Embryonic facial prominence (tissue), 1 donor: Measurements from ENCODE around the gene METAP2.
"Not testable (repeated sequence)": the region's sequence is repeated elsewhere in the genome, so short reads cannot be mapped to it uniquely, and the experiment has no call there.

Source experiments
- DNase-seq: peaks from one replicate; pipeline ENCODE4 v3.0.0-alpha.2; 2016; ENCODE audit errors: extremely low spot score

METAP2 gene

GRCh38 chr12:95462551-95462950 is 11.4 kb upstream of the METAP2 start:
- DNase-seq: no peak

DNA sequence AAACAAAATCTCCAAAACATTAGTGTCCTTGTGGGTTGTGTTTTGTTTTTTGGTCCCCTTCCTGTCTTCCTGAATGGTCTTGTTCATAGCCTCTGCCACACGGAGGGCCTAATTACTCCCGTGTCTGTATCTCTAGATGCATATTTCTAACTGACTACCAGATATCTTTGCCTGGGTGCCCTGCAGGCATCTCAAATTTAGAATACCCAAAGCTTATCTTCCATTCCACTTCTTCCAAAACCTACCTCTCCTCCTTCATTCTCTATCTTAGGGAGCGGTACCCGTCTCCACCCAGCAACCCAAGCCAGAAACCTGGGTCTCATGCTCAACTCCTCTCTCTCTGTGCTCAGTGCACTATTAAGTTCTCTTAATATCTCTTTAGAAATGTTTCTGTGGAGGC is 10.9 kb upstream of the METAP2 start:
- no peak for DNase-seq

DNA sequence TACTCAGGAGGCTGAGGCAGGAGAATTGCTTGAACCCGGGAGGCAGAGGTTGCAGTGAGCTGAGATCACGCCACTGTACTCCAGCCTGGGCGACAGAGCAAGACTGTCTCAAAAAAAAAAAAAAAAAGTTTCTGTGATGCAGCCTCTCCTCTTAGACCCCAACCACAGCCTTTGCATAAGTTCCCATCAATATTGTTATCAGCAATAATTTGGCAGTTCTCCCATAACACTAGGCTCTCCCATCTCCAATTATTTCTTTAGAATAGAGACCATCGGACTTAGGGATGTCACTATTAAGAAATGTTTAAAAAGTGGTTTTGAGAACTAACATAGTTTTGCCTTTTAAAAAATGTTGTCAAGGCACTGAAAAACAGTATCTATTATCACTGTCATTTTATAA is 10.2 kb upstream of the METAP2 start:
- not testable (repeated sequence) for DNase-seq

DNA sequence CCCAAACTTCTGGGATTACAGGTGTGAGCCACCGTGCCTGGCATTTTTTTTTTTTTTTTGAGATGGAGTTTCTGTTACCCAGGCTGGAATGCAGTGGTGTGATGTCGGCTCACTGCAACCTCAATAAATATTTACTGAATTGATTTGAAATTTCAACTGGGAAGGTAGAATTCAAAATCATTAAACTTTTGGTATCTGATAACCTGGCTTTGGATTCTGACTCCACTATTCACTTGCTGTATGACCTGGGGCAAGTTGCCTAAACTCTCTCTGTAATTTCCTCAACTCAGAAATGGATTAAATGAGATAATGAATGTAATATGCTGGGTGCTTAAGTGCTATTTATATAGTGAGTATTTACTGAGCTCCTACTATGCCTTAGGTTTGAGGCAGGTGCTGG is 8.7 kb upstream of the METAP2 start:
- no peak for DNase-seq

- DNase-seq: no peak
Measured at GRCh38 chr12:95470300-95470699, 3.7 kb upstream of the METAP2 start.

- peak; percentile 12 for DNase-seq
Measured at GRCh38 chr12:95473231-95473883, 595 bp upstream of the METAP2 start.

GRCh38 chr12:95474660-95474958 is 657 bp downstream of the METAP2 start:
- DNase-seq: no peak

- DNase-seq: no peak
Measured at GRCh38 chr12:95480230-95480629, 6.3 kb downstream of the METAP2 start.

- no peak for DNase-seq
Measured at GRCh38 chr12:95481072-95481471, 7.1 kb downstream of the METAP2 start.

DNA sequence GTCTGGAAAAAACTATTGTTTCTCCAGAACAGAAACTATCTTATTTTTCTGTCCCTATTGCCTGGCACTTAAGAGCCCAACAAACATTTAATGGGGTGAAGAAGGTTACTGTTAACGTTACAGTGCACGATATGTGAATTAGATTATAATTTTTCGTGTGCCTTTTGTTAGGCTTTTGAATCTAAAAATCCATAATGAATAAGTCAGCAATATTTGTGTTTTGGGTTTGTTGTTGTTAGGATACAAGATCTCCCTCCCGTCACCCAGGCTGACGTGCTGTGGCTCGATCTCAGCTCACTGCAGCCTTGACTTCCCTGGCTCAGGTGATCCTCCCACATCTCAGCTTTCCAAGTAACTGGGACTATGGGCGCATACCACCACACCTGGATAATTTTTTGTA is 7.9 kb downstream of the METAP2 start:
- DNase-seq: no peak

- DNase-seq: not testable (repeated sequence)
Measured at GRCh38 chr12:95482564-95482963, 8.6 kb downstream of the METAP2 start.

GRCh38 chr12:95484524-95484923 is 10.6 kb downstream of the METAP2 start:
- DNase-seq: no peak

DNA sequence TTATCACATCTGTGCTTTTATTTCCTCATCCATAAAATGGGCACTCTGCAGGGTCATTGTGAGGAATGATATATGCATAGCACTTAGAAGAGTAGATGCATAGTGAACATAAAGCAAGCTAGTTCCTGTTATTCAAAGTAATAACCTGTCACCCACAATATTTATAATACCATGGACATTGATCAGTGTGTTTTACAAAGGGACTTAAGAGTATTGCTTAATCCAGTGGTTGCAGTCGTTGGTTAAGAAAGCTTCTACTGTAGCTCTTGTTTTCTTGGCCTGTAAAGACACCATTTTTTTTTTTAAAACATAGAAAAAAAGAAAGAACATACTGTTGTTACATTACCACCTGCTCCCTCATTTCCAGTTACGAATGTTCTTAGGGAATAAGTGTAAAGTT is 13.1 kb downstream of the METAP2 start:
- DNase-seq: no peak

DNA sequence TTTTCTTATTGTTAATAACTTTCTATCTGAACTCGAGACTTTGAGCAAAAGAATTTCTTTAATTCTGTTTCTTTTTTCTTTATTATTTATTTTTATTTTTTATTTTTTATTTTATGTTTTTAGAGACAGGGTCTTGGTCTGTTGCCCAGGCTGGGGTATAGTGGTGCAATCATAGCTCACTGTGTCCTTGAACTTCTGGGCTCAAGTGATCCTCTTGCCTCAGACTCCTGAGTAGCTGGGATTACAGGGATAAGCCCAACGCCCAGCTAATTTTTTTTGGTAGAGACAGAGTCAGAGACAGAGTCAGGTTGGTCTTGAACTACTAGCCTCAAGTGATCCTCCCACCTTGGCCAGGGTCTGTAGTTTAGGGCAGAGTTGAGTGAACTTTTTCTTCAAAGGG is 18.5 kb downstream of the METAP2 start:
- no peak for DNase-seq

DNA sequence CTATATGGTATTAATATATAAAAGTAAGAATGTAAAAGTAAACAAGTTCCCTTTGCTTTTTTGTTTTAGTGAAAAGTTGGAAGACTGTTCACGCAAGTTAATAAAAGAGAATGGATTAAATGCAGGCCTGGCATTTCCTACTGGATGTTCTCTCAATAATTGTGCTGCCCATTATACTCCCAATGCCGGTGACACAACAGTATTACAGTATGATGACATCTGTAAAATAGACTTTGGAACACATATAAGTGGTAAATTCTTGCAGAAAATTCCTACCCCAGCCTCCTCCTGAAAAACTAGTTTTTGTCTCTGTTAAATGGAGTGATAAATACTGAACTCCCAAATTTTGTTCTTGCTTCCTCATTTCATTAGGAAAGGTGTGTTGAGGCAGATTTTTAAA is 20.9 kb downstream of the METAP2 start:
- no peak for DNase-seq

DNA sequence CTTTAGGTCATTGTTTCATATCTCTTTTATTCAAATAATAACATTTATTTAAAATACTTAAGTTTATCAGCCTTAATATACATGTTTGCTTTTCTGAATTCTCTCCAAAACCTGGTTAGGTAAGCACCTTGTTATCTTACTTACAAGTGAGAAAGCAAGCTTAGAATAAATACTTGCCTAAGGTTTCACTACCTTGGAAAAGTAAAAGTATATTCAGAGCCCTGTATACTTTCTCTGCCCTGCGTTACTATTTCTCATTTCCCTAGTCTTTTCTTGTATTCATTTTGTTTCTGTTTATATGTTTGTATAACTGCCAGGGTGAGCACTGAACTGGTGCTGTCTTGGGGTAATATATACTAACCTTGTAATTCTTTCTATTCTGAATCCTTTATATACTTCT is 21.5 kb downstream of the METAP2 start:
- DNase-seq: no peak

DNA sequence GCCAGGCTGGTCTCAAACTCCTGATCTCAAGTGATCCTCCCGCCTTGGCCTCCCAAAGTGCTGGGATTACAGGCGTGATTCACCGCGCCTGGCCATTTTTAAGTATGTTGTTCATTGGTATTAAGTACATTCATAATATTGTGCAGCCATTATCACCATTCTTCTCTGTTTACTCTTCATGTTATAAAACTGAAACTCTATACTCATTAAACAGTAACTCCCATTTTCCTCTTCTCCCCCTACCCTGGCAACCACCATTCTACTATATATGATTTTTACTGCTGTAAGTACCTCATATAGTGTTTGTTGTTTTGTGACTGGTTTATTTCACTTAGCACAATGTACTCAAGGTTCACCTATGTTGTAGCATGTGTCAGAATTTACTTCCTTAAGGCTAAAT is 23.1 kb downstream of the METAP2 start:
- no peak for DNase-seq

- no peak for DNase-seq
Measured at GRCh38 chr12:95498968-95499367, 25.0 kb downstream of the METAP2 start.

DNA sequence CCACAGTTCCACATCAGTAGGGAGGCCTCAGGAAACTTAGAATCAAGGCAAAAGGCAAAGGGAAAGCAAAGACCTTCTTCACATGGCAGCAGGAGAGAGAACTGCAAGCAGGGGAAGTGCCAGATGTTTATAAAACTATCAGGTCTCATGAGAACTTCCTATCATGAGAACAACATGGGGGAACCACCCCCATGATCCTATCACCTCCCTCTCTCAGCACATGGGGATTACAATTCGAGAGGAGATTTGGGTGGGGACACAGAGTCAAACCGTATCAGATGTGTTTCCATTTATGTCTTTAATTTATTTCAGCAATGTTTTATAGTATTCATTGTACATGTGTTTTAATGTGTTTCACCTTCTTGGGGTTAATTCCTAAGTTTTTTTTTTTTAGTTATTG is 25.8 kb downstream of the METAP2 start:
- no peak for DNase-seq

DNA sequence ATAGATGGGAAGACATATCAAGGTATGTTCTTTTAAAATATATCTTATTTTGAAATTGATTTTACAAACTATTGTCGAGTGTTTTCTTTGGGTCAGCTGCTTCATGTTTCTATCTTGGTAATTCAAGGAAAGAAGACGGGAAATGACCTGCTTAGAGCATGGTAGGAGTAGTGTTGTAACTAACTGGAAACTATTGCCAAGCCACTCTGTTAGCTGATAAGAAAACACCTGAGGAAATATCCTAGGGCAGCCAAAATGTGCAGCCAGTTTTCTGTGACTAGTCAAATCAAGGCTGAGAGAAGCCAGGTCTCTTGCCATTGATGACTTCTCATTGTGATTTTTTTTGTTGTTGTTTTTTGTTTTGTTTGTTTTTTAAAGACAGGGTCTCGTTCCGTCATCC is 30.2 kb downstream of the METAP2 start:
- DNase-seq: no peak

DNA sequence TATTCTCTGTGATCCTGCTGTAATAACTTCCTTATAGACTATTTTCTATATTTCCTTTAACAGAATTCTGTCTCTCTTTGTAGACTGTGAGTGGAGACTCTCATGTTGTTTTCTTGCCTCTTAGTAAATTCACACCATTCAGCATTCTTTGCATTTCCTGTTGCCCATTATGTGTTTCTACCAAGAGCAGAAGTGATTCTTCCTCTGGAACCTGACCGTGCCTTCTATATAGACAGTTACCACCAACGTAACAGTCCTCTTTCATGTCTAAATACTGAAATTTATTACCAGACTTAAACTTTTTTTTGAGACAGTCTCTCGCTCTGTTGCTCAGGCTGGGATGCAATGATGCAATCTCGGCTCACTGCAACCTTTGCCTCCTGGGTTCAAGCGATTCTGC is 31.1 kb downstream of the METAP2 start:
- no peak for DNase-seq

DNA sequence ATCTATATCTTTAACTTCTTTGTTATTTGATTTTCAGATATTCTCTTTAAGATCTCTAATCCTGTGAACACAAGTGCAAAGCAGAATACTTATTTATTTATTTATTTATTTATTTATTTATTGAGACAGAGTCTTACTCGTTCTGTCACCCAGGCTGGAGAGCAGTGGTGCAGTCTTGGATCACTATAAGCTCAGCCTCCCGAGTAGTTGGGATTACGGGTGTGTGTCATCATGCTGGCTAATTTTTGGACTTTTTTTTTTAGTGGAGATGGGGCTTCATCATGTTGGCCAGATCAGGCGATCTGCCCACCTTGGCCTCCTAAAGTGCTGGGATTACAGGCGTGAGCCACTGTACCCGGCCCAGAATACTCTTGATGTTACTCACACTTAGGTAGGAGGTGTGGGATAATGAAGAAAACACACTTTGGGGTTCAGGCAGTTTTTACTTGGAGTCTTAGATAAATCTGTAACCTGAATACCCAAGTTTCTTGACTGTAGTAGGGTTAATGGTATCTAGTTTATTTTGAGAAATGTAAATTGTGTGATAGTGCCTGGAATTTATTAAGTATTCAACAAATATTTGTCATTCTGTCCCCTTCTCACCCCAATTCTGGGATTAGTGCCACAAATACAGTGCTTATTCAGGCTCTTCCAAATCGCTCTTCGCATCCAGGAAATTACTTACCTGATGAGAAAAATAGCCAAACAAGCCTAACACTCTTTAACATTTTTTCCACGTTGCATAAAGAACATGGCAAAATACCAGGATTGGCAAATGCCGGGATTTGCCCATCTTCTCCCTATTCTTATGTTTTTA is 33.0 kb downstream of the METAP2 start:
- DNase-seq: no peak

DNA sequence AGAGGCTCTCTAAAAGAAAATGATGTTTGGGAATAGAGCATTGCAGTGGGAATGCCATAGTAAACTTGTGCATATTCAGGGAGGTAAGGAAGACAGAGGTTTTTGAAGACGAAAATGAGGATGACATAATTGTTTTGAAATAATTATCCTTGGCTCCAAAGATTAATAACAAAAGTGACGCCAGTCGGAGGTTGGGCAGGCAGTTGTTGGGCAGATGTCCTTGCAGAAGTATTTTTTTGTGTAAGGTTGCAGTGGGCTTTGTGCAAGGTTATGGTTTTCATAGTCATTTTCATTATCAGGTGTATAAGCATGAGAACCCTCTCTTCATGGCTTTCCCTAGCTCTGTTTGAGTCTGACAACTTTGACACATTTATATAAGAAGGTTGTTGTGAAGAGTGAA is 35.3 kb downstream of the METAP2 start:
- DNase-seq: no peak

GRCh38 chr12:95511977-95512376 is 38.0 kb downstream of the METAP2 start:
- DNase-seq: no peak
